Measurements from ENCODE around the gene STARD4. TPM values are rescaled to one million over a fixed set of nuclear protein-coding genes. Genes with fewer than 3 reads are reported as not detected.

Gene STARD4
- total RNA-seq, 1 donor from 2014 or later: 48.6 TPM

DNA sequence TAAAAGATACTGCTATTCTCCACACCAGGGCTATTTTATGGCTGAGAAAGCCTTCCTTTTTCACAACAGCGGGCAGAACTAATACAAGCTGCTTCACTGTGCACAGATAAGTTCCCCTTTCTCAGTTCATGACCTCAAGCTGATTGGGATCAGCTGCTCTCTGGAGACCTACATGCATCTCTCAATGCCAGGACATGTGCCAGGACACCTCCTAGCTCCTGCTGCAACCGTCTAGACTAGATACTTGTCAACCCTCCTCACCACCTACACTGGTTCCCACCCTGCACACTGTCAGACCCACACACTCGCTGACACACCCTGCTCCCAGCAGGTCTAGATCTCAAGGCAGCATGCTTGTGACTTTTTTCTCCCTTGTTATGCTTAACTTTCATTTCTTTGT is 39.8 kb downstream of the STARD4 start:
- no peaks in the 10 kb centered on the region for H3K27me3 ChIP-seq
- intact Hi-C loops (cut with DNase I): no loop called here
- DNase-seq (no peak), ATAC-seq (peak; percentile 89)
- H3K36me3 ChIP-seq: no peaks in the 10 kb centered on the region
- no peaks in the 10 kb centered on the region for H3K9me3 ChIP-seq
- H3K27ac ChIP-seq: no peak overlapping the region
- no peak for TF ChIP-seq CTCF (IDR thresholded peaks at IDR 0.05)
- no peak overlapping the region for H3K4me3 ChIP-seq
- H3K4me1 ChIP-seq: no peaks in the 10 kb centered on the region

DNA sequence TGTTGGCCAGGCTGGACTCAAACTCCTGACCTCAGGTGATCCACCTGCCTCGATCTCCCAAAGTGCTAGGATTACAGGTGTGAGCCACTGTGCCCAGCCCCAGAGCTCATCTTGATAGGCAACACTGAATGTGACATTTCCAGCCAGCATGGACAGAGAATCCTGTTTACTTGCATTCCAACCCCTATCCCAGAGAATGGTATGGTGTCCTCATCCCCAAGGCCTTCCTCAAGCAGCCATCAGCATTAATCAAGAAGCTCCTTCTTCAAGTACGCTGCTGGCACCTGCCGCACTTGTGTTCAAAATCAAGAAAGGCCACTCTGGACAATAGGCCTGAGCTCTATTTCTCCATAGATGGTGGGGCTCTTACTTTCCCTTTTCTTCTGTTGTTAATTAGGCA is 40.2 kb downstream of the STARD4 start:
- ATAC-seq: no peak
- intact Hi-C loops (cut with DNase I): no loop called here
- no peak for TF ChIP-seq CTCF (IDR thresholded peaks at IDR 0.05)

GRCh38 chr5:111469903-111470302 is 42.4 kb downstream of the STARD4 start:
- H3K36me3 ChIP-seq: no peaks in the 10 kb centered on the region

More for the DNA sequence above, 40.2 kb downstream of the STARD4 start:
- Histone ChIP-seq H3K4me1 (no peaks in the 10 kb centered on the region), H3K4me3 (no peak overlapping the region), H3K27ac (no peak overlapping the region), H3K9me3 (no peaks in the 10 kb centered on the region), H3K27me3 (no peaks in the 10 kb centered on the region), H3K36me3 (no peaks in the 10 kb centered on the region)
- no peak for DNase-seq

GRCh38 chr5:111469293-111469896 is 42.9 kb downstream of the STARD4 start:
- Histone ChIP-seq H3K9me3 (no peaks in the 10 kb centered on the region), H3K4me1 (no peaks in the 10 kb centered on the region), H3K27me3 (no peaks in the 10 kb centered on the region), H3K27ac (no peak overlapping the region), H3K4me3 (no peak overlapping the region), H3K36me3 (no peaks in the 10 kb centered on the region)
- TF ChIP-seq CTCF (IDR thresholded peaks at IDR 0.05): no peak
- intact Hi-C loops (cut with DNase I): no loop called here
- DNase-seq (no peak), ATAC-seq (no peak)

More at GRCh38 chr5:111469903-111470302, 42.4 kb downstream of the STARD4 start:
- no peaks in the 10 kb centered on the region for H3K9me3 ChIP-seq
- no peak overlapping the region for H3K27ac ChIP-seq
- DNase-seq (no peak), ATAC-seq (no peak)
- H3K4me1 ChIP-seq: no peaks in the 10 kb centered on the region
- H3K4me3 ChIP-seq: no peak overlapping the region
- TF ChIP-seq CTCF (IDR thresholded peaks at IDR 0.05): no peak
- H3K27me3 ChIP-seq: no peaks in the 10 kb centered on the region
- intact Hi-C loops (cut with DNase I): no loop called here

GRCh38 chr5:111463311-111463710 is 49.0 kb downstream of the STARD4 start:
- intact Hi-C loops (cut with DNase I): no loop called here
- no peaks in the 10 kb centered on the region for H3K4me1 ChIP-seq
- no peak overlapping the region for H3K27ac ChIP-seq
- no peaks in the 10 kb centered on the region for H3K36me3 ChIP-seq
- no peak for TF ChIP-seq CTCF (IDR thresholded peaks at IDR 0.05)
- H3K27me3 ChIP-seq: no peaks in the 10 kb centered on the region
- DNase-seq (no peak), ATAC-seq (no peak)
- H3K4me3 ChIP-seq: no peak overlapping the region
- no peaks in the 10 kb centered on the region for H3K9me3 ChIP-seq

DNA sequence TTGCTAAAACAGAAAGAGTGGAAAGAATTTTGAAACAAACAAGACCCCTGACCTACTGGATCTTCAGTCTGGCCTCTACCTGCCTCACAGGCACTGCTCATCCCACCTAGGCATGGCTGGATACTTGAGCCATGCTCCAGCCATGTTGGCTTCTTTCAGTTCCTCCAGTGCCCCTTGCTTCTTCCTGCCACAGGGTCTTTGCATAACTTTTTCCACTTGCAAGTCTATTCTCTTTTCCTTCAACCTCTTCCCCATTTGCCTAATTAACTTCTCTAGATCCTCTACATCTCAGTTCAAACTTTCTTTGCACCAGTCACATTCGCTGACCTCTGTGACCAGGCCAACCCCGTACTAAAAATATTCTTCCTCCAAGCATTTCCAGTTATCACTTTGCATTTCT is 50.4 kb downstream of the STARD4 start:
- Histone ChIP-seq H3K4me3 (no peak overlapping the region), H3K9me3 (no peaks in the 10 kb centered on the region), H3K36me3 (no peaks in the 10 kb centered on the region), H3K4me1 (no peaks in the 10 kb centered on the region), H3K27ac (no peak overlapping the region), H3K27me3 (no peaks in the 10 kb centered on the region)
- ATAC-seq (no peak), DNase-seq (no peak)
- intact Hi-C loops (cut with DNase I): no loop called here
- TF ChIP-seq CTCF (IDR thresholded peaks at IDR 0.05): no peak
